Measurements from ENCODE around the gene CELA2B. TPM values are rescaled to one million over a fixed set of nuclear protein-coding genes. Genes with fewer than 3 reads are reported as not detected.

Gene CELA2B
- polyA plus RNA-seq, 1 of the 3 experiments (the other 2 are of a cell fraction), result not detected

- H3K4me3 ChIP-seq (ENCODE audit: low read depth in 2 of 2, low read length in 1 of 2), result no peak within 1 kb of the TSS
- no peaks in the 10 kb centered on the region for H3F3A ChIP-seq (replicated peaks; ENCODE audit: insufficient read depth)
- no peaks in the 10 kb centered on the region for H3K36me3 ChIP-seq (replicated peaks in 1 of 2; ENCODE audit: control insufficient read depth in 1 of 2, insufficient read depth in 2 of 2, low read length in 1 of 2)
- no peaks in the 10 kb centered on the region for H3K79me2 ChIP-seq (ENCODE audit: insufficient read depth)
- no peak within 1 kb of the TSS for H3K27ac ChIP-seq (ENCODE audit: low read depth in 2 of 2, low read length in 1 of 2)
- H3K4me1 ChIP-seq (ENCODE audit: control insufficient read depth in 1 of 2, insufficient read depth in 2 of 2, low read depth in 1 of 2, low read length in 1 of 2), result peaks cover 5 to 8% of the 10 kb centered on the region in 2 experiments; a peak in 2 of 4 replicates
- ChIA-PET POLR2A (no interaction called here), CTCF (no interaction called here)
- H3K4me2 ChIP-seq, result no peak within 1 kb of the TSS
- no peaks in the 10 kb centered on the region for H4K20me1 ChIP-seq (ENCODE audit: insufficient read depth)
- no peaks in the 10 kb centered on the region for H3K9me3 ChIP-seq
- H3K9ac ChIP-seq, result no peak within 1 kb of the TSS
- TF ChIP-seq FOSL2 (IDR thresholded peaks at IDR 0.05; ENCODE audit: borderline replicate concordance, low read depth) (no peak), ELF1 (IDR thresholded peaks at IDR 0.05) (no peak), YY1 (IDR thresholded peaks at IDR 0.05; ENCODE audit: low read depth) (no peak), REST (IDR thresholded peaks at IDR 0.05; ENCODE audit: low read depth, low read length) (no peak), USF1 (IDR thresholded peaks at IDR 0.05; ENCODE audit: borderline replicate concordance, low read depth) (no peak), PBX3 (IDR thresholded peaks at IDR 0.05) (no peak), POLR2AphosphoS5 (IDR thresholded peaks at IDR 0.05; ENCODE audit: low read depth, low read length) (no peak), CTCF (IDR thresholded peaks at IDR 0.05) (no peak), MXI1 (IDR thresholded peaks at IDR 0.05; ENCODE audit: low read depth, low read length) (no peak), MAX (IDR thresholded peaks at IDR 0.05; ENCODE audit: low read depth) (no peak), GABPA (IDR thresholded peaks at IDR 0.05; ENCODE audit: low read depth) (no peak), TAF1 (IDR thresholded peaks at IDR 0.05; ENCODE audit: borderline replicate concordance, low read depth, low read length) (no peak), CHD2 (IDR thresholded peaks at IDR 0.05; ENCODE audit: low read length, partially characterized antibody) (no peak), TEAD4 (IDR thresholded peaks at IDR 0.05; ENCODE audit: borderline replicate concordance, insufficient read depth) (no peak), RXRA (IDR thresholded peaks at IDR 0.05; ENCODE audit: borderline replicate concordance, low read depth) (no peak), RAD21 (IDR thresholded peaks at IDR 0.05; ENCODE audit: low read length) (no peak), FOXM1 (IDR thresholded peaks at IDR 0.05; ENCODE audit: low read depth) (no peak), USF2 (IDR thresholded peaks at IDR 0.05; ENCODE audit: borderline replicate concordance, low read depth, low read length) (no peak)
- no peak within 1 kb of the TSS for H2AFZ ChIP-seq (ENCODE audit: low read depth)
- no peak for DNase-seq
- no peaks in the 10 kb centered on the region for H3K9me2 ChIP-seq
- 92% methylated on average over 8 of the region's 8 CpGs for WGBS (ENCODE audit: low lambda C conversion rate)
- no peaks in the 10 kb centered on the region for H3K27me3 ChIP-seq (ENCODE audit: insufficient read depth)
Measured at GRCh38 chr1:15456313-15456954, 19.5 kb upstream of the CELA2B start, which contains the start of gene CELA2A. TSS of gene CELA2A (plus strand) at chr1:15456732. CDS start at chr1:15456754, 22 bp downstream.

All from SK-N-SH (cell line).